GM18861 (cell line): ENCODE measurements around the gene ICE2.

Experiments
- ATAC-seq: cut with Tn5 transposase; IDR thresholded peaks from one replicate; pipeline ENCODE4 v1.9.1; 2021; ENCODE audit not compliant: unreplicated experiment

ICE2 gene

GRCh38 chr15:60478566-60479360 lies at the start of gene ICE2:
ICE2 (minus strand) TSS chr15:60479142; CDS start chr15:60477977, 1,165 bp downstream.
- ATAC-seq, result peak; percentile 67

GRCh38 chr15:60528530-60528929 lies 49.6 kb upstream of the ICE2 start:
- ATAC-seq, result no peak

GRCh38 chr15:60527456-60527855 lies 48.5 kb upstream of the ICE2 start:
- ATAC-seq, result no peak

- ATAC-seq, result no peak
Observed at GRCh38 chr15:60526127-60526616, 47.2 kb upstream of the ICE2 start.

- ATAC-seq, result no peak
Observed at GRCh38 chr15:60525341-60526039, 46.5 kb upstream of the ICE2 start.

GRCh38 chr15:60523056-60523455 lies 44.1 kb upstream of the ICE2 start:
- ATAC-seq, result no peak

- ATAC-seq, result peak; percentile 49
Observed at GRCh38 chr15:60520825-60521368, 42.0 kb upstream of the ICE2 start.

- no peak for ATAC-seq
Observed at GRCh38 chr15:60520013-60520824, 41.3 kb upstream of the ICE2 start.

GRCh38 chr15:60519218-60519617 lies 40.3 kb upstream of the ICE2 start:
- no peak for ATAC-seq

GRCh38 chr15:60518511-60518910 lies 39.6 kb upstream of the ICE2 start:
- ATAC-seq, result no peak

- ATAC-seq, result no peak
Observed at GRCh38 chr15:60514261-60514881, 35.4 kb upstream of the ICE2 start.

GRCh38 chr15:60513676-60514075 lies 34.7 kb upstream of the ICE2 start:
- no peak for ATAC-seq

- no peak for ATAC-seq
Observed at GRCh38 chr15:60512937-60513336, 34.0 kb upstream of the ICE2 start.

GRCh38 chr15:60511351-60512031 lies 32.5 kb upstream of the ICE2 start:
- no peak for ATAC-seq

GRCh38 chr15:60510006-60510405 lies 31.1 kb upstream of the ICE2 start:
- no peak for ATAC-seq

GRCh38 chr15:60509470-60509869 lies 30.5 kb upstream of the ICE2 start:
- no peak for ATAC-seq

- no peak for ATAC-seq
Observed at GRCh38 chr15:60508442-60508841, 29.5 kb upstream of the ICE2 start.

GRCh38 chr15:60507596-60508424 lies 28.9 kb upstream of the ICE2 start:
- peak; percentile 87 for ATAC-seq

- ATAC-seq, result no peak
Observed at GRCh38 chr15:60496853-60497252, 17.9 kb upstream of the ICE2 start.
